ENCODE measurements around the gene RGS4.

Gene RGS4

DNA sequence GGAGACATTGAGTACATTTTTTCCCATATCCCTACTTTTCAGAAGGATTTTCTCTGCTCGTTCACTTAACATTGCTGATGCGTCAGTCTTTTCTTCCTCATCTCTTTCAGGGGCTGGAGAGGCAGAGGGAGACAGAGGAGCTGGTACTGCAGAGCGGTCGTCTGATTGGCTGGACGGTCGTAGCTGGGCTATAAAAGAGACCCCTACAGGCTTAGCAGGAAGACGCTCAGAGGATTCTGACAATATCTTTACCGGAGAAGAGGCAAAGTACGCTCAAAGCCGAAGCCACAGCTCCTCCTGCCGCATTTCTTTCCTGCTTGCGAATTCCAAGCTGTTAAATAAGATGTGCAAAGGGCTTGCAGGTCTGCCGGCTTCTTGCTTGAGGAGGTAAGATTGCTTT is at the start of gene RGS4:
Gene RGS4 (plus strand): TSS at position 220 of the 400 bp plus-strand sequence. CDS start 124 bp downstream, at position 344.
- DNase-seq = peak; percentile 36 to 71
- peaks cover 2 to 7% (median 3%) of the 10 kb centered on the region in 3 donors for H3K36me3 ChIP-seq
- peak within 1 kb of the TSS; percentile 51 to 55 for H3K4me3 ChIP-seq
- H3K4me1 ChIP-seq = peaks cover 0 to 32% (median 3%) of the 10 kb centered on the region in 4 donors
- peak within 1 kb of the TSS; percentile 42 to 56 for H3K27ac ChIP-seq
- intact Hi-C loops (cut with DNase I; ENCODE audit: low total_unique reads) = no loop called here
- H3K9me3 ChIP-seq = no peaks in the 10 kb centered on the region
- H3K27me3 ChIP-seq = no peaks in the 10 kb centered on the region
- TF ChIP-seq, protein P1, sequence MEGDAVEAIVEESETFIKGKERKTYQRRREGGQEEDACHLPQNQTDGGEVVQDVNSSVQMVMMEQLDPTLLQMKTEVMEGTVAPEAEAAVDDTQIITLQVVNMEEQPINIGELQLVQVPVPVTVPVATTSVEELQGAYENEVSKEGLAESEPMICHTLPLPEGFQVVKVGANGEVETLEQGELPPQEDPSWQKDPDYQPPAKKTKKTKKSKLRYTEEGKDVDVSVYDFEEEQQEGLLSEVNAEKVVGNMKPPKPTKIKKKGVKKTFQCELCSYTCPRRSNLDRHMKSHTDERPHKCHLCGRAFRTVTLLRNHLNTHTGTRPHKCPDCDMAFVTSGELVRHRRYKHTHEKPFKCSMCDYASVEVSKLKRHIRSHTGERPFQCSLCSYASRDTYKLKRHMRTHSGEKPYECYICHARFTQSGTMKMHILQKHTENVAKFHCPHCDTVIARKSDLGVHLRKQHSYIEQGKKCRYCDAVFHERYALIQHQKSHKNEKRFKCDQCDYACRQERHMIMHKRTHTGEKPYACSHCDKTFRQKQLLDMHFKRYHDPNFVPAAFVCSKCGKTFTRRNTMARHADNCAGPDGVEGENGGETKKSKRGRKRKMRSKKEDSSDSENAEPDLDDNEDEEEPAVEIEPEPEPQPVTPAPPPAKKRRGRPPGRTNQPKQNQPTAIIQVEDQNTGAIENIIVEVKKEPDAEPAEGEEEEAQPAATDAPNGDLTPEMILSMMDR (IDR thresholded peaks at IDR 0.05) = peak; percentile 43 to 47

DNA sequence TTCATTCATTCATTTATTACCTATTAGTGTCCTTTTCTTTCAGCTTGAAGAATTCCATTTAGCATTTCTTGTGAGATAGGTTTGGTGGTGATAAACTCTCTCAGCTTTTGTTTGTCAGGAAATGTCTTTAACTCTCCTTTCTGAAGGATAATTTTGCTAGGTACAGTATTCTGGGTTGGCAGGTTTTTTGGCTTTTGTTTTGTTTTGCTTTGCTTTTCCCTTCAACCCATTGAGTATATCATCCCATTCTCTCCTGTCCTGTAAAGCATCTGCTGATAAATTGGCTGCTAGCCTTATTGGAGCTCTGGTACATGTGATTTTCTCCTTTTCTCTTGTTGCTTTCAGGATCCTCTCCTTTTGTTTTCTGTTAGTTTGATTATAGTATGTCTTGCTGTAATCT is 47.0 kb upstream of the RGS4 start:
- Histone ChIP-seq H3K27me3 (no peaks in the 10 kb centered on the region), H3K36me3 (no peaks in the 10 kb centered on the region), H3K4me1 (no peaks in the 10 kb centered on the region), H3K9me3 (peaks cover 0 to 15% (median 13%) of the 10 kb centered on the region in 3 donors), H3K27ac (no peak overlapping the region), H3K4me3 (no peak overlapping the region)
- no peak for DNase-seq
- intact Hi-C loops (cut with DNase I; ENCODE audit: low total_unique reads) = no loop called here
- TF ChIP-seq, protein P1 (IDR thresholded peaks at IDR 0.05) = no peak

DNA sequence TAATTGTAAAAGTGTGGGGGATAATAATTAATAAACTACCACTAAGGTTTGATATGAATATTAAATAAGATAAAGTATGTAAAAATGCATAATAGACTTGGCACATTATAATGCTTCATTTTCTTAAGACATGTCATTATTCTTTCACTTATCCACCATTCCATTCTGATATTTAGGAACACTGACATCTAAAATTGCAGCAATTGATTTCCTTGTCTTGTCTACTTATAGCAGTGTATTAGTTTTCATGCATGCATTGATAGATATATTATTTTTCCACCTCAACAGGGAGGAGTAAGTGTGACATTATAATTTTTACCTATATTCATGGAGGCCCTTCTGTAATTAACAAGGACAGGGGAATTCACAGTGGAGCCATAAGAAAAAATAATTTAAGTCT is 41.6 kb upstream of the RGS4 start:
- intact Hi-C loops (cut with DNase I; ENCODE audit: low total_unique reads) = no loop called here
- no peaks in the 10 kb centered on the region for H3K4me1 ChIP-seq
- no peak for DNase-seq
- H3K9me3 ChIP-seq = peaks cover 0 to 9% (median 2%) of the 10 kb centered on the region in 3 donors
- H3K4me3 ChIP-seq = no peak overlapping the region
- no peaks in the 10 kb centered on the region for H3K36me3 ChIP-seq
- H3K27me3 ChIP-seq = no peaks in the 10 kb centered on the region
- H3K27ac ChIP-seq = no peak overlapping the region
- TF ChIP-seq, protein P1 (IDR thresholded peaks at IDR 0.05) = no peak

DNA sequence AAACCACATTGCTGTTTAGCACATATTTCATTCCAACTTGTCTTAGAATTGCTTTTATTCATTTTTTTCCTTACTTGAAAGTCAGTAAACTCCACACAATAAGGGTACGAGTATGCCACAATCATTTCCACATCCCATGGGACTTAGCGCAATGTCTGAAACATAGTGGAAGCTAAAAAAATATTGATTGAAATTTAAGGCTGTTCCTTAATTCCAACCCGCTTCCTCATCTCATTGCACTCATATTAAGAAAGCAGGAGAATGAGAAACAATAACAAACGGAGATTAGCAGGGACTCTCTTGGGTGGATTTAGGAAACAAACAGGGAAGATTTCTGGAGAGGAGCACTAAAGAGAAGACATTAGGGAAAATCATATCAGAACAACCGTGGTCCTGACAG is 39.3 kb upstream of the RGS4 start:
- intact Hi-C loops (cut with DNase I; ENCODE audit: low total_unique reads) = no loop called here
- Histone ChIP-seq H3K27me3 (no peaks in the 10 kb centered on the region), H3K9me3 (no peaks in the 10 kb centered on the region), H3K36me3 (no peaks in the 10 kb centered on the region), H3K27ac (no peak overlapping the region), H3K4me3 (no peak overlapping the region), H3K4me1 (no peaks in the 10 kb centered on the region)
- DNase-seq = no peak
- TF ChIP-seq, protein P1 (IDR thresholded peaks at IDR 0.05) = no peak

DNA sequence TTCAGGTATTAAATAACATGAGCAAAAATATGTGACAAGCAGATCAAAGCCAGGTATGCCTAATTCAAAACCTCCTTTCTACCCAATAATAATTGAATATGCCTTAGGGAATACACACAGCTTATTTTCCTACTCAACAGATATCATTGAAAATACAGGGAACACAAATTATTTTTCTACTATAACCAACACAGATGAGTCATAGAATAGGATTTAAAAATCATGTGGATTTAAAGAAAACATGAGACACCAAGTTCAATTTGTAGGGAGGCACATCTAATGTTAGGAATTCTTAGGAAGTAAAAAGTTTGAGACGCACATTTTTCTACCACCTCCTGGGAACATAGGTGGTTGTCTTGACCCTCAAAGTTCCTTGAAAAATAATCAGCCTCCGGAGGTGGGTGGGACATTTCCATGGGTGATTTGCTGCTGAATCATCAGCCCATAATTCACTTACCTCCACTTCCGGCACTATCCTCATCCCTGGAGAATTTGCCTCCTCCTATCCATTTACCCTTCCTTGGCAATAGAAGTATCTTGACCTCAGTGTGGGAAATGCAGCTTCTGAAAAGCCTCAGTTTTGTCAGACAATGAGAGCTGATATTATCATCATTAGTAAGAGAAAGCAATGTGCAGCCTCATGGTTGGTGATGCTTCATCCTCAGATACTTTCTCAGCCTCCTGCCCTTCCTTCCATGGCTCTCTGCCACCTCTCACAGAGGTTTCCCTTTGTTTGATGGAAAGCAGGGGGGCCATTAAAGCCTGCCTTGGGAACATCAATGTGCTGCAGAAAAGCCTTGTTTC is 33.5 kb upstream of the RGS4 start:
- Histone ChIP-seq H3K27ac (no peak overlapping the region), H3K9me3 (no peaks in the 10 kb centered on the region), H3K4me3 (no peak overlapping the region), H3K4me1 (no peaks in the 10 kb centered on the region), H3K27me3 (no peaks in the 10 kb centered on the region), H3K36me3 (no peaks in the 10 kb centered on the region)
- TF ChIP-seq, protein P1 (IDR thresholded peaks at IDR 0.05) = no peak
- intact Hi-C loops (cut with DNase I; ENCODE audit: low total_unique reads) = no loop called here
- no peak for DNase-seq

Measured in tibial artery (tissue), 4 donors.